ENCODE data around the gene TMC1.

Gene TMC1

GRCh38 chr9:72601615-72602014 is 80.2 kb downstream of the TMC1 start:
- H3K27ac Mint-ChIP-seq = no peak overlapping the region

GRCh38 chr9:72612449-72612848 is 91.0 kb downstream of the TMC1 start:
- DNase-seq = no peak
- no peaks in the 10 kb centered on the region for H3K4me1 Mint-ChIP-seq
- H3K9me3 Mint-ChIP-seq = no peaks in the 10 kb centered on the region
- no peak overlapping the region for H3K27ac Mint-ChIP-seq
- H3K4me3 Mint-ChIP-seq = no peak overlapping the region
- no peaks in the 10 kb centered on the region for H3K27me3 Mint-ChIP-seq
- no peak for ATAC-seq

More at GRCh38 chr9:72601615-72602014, 80.2 kb downstream of the TMC1 start:
- peaks cover 3% of the 10 kb centered on the region for H3K27me3 Mint-ChIP-seq
- DNase-seq (no peak), ATAC-seq (no peak)
- no peak overlapping the region for H3K4me3 Mint-ChIP-seq
- H3K4me1 Mint-ChIP-seq = peaks cover 8% of the 10 kb centered on the region
- H3K9me3 Mint-ChIP-seq = no peaks in the 10 kb centered on the region

GRCh38 chr9:72614067-72614466 is 92.7 kb downstream of the TMC1 start:
- Mint-ChIP-seq H3K27ac (no peak overlapping the region), H3K9me3 (no peaks in the 10 kb centered on the region), H3K4me3 (no peak overlapping the region), H3K27me3 (no peaks in the 10 kb centered on the region), H3K4me1 (no peaks in the 10 kb centered on the region)
- ATAC-seq (no peak), DNase-seq (no peak)

GRCh38 chr9:72615931-72616330 is 94.5 kb downstream of the TMC1 start:
- no peak for ATAC-seq
- H3K27me3 Mint-ChIP-seq = no peaks in the 10 kb centered on the region
- DNase-seq = no peak
- H3K4me1 Mint-ChIP-seq = no peaks in the 10 kb centered on the region
- H3K9me3 Mint-ChIP-seq = no peaks in the 10 kb centered on the region
- H3K4me3 Mint-ChIP-seq = no peak overlapping the region
- H3K27ac Mint-ChIP-seq = no peak overlapping the region

GRCh38 chr9:72618811-72619210 is 97.4 kb downstream of the TMC1 start:
- Mint-ChIP-seq H3K4me3 (no peak overlapping the region), H3K9me3 (no peaks in the 10 kb centered on the region), H3K27ac (no peak overlapping the region), H3K27me3 (no peaks in the 10 kb centered on the region), H3K4me1 (no peaks in the 10 kb centered on the region)
- DNase-seq = no peak
- ATAC-seq = no peak

GRCh38 chr9:72622186-72622585 is 100.8 kb downstream of the TMC1 start:
- Mint-ChIP-seq H3K27ac (no peak overlapping the region), H3K9me3 (no peaks in the 10 kb centered on the region), H3K27me3 (no peaks in the 10 kb centered on the region), H3K4me1 (no peaks in the 10 kb centered on the region), H3K4me3 (no peak overlapping the region)
- ATAC-seq = no peak
- DNase-seq = no peak

- DNase-seq = no peak
Measured at GRCh38 chr9:72623156-72623555, 101.7 kb downstream of the TMC1 start.

GRCh38 chr9:72627147-72627546 is 105.7 kb downstream of the TMC1 start:
- peaks cover 3% of the 10 kb centered on the region for H3K27me3 Mint-ChIP-seq
- ATAC-seq = no peak
- no peaks in the 10 kb centered on the region for H3K4me1 Mint-ChIP-seq
- H3K9me3 Mint-ChIP-seq = no peaks in the 10 kb centered on the region
- no peak overlapping the region for H3K27ac Mint-ChIP-seq
- no peak overlapping the region for H3K4me3 Mint-ChIP-seq
- DNase-seq = no peak

More at GRCh38 chr9:72623156-72623555, 101.7 kb downstream of the TMC1 start:
- Mint-ChIP-seq H3K27ac (no peak overlapping the region), H3K4me3 (no peak overlapping the region), H3K27me3 (no peaks in the 10 kb centered on the region), H3K9me3 (no peaks in the 10 kb centered on the region), H3K4me1 (no peaks in the 10 kb centered on the region)
- no peak for ATAC-seq

GRCh38 chr9:72627956-72628540 is 106.6 kb downstream of the TMC1 start:
- Mint-ChIP-seq H3K4me3 (no peak overlapping the region), H3K27me3 (peaks cover 8% of the 10 kb centered on the region), H3K9me3 (no peaks in the 10 kb centered on the region), H3K27ac (no peak overlapping the region), H3K4me1 (no peaks in the 10 kb centered on the region)
- DNase-seq (no peak), ATAC-seq (no peak)

GRCh38 chr9:72633966-72634365 is 112.6 kb downstream of the TMC1 start:
- Mint-ChIP-seq H3K27me3 (peaks cover 16% of the 10 kb centered on the region), H3K4me1 (peaks cover 16% of the 10 kb centered on the region), H3K27ac (no peak overlapping the region), H3K9me3 (peaks cover 0 to 9% of the 10 kb centered on the region in 2 donors), H3K4me3 (no peak overlapping the region)
- no peak for DNase-seq
- no peak for ATAC-seq

GRCh38 chr9:72635197-72635596 is 113.8 kb downstream of the TMC1 start:
- Mint-ChIP-seq H3K4me1 (peaks cover 16% of the 10 kb centered on the region), H3K27me3 (peaks cover 16% of the 10 kb centered on the region), H3K27ac (no peak overlapping the region), H3K4me3 (no peak overlapping the region), H3K9me3 (peaks cover 0 to 9% of the 10 kb centered on the region in 2 donors)
- ATAC-seq (peak; percentile 84), DNase-seq (peak; percentile 16 to 18)

- Mint-ChIP-seq H3K9me3 (peaks cover 0 to 9% of the 10 kb centered on the region in 2 donors), H3K27ac (no peak overlapping the region), H3K4me3 (no peak overlapping the region), H3K27me3 (peaks cover 16% of the 10 kb centered on the region), H3K4me1 (peaks cover 16% of the 10 kb centered on the region)
- no peak for ATAC-seq
- DNase-seq = no peak
Measured at GRCh38 chr9:72636621-72637020, 115.2 kb downstream of the TMC1 start.

- Mint-ChIP-seq H3K27me3 (peaks cover 27% of the 10 kb centered on the region), H3K4me1 (no peaks in the 10 kb centered on the region), H3K27ac (no peak overlapping the region), H3K4me3 (no peak overlapping the region), H3K9me3 (no peaks in the 10 kb centered on the region)
- DNase-seq = no peak
- no peak for ATAC-seq
Measured at GRCh38 chr9:72643651-72644050, 122.2 kb downstream of the TMC1 start.

- ATAC-seq = no peak
- Mint-ChIP-seq H3K4me3 (no peak overlapping the region), H3K4me1 (no peaks in the 10 kb centered on the region), H3K27me3 (peaks cover 27% of the 10 kb centered on the region), H3K27ac (no peak overlapping the region), H3K9me3 (no peaks in the 10 kb centered on the region)
- no peak for DNase-seq
Measured at GRCh38 chr9:72646061-72646460, 124.7 kb downstream of the TMC1 start.

GRCh38 chr9:72648324-72649126 is 127.1 kb downstream of the TMC1 start:
- DNase-seq = no peak
- ATAC-seq = no peak
- Mint-ChIP-seq H3K4me1 (no peaks in the 10 kb centered on the region), H3K4me3 (no peak overlapping the region), H3K27ac (no peak overlapping the region), H3K9me3 (no peaks in the 10 kb centered on the region), H3K27me3 (peaks cover 28% of the 10 kb centered on the region)

GRCh38 chr9:72649127-72649442 is 127.7 kb downstream of the TMC1 start:
- no peaks in the 10 kb centered on the region for H3K4me1 Mint-ChIP-seq
- no peaks in the 10 kb centered on the region for H3K9me3 Mint-ChIP-seq
- no peak overlapping the region for H3K27ac Mint-ChIP-seq
- H3K27me3 Mint-ChIP-seq = peaks cover 32% of the 10 kb centered on the region
- DNase-seq (no peak), ATAC-seq (no peak)
- H3K4me3 Mint-ChIP-seq = no peak overlapping the region

- DNase-seq = no peak
- no peak for ATAC-seq
- Mint-ChIP-seq H3K27me3 (peaks cover 24% of the 10 kb centered on the region), H3K9me3 (no peaks in the 10 kb centered on the region), H3K4me3 (no peak overlapping the region), H3K27ac (no peak overlapping the region), H3K4me1 (no peaks in the 10 kb centered on the region)
Measured at GRCh38 chr9:72650206-72650605, 128.8 kb downstream of the TMC1 start.

Measured in stimulated activated naive CD8-positive, alpha-beta T cell treated with anti-CD3 and anti-CD28 coated beads, Interleukin-15, amount 100 ng/mL, for 72 hours (primary cell).